Measurements from ENCODE around the gene SLC22A2.

- no peak for TF ChIP-seq CTCF (IDR thresholded peaks at IDR 0.05)
- TF ChIP-seq POLR2A (IDR thresholded peaks at IDR 0.05) = no peak
- TF ChIP-seq EP300 (IDR thresholded peaks at IDR 0.05) = no peak
These were observed 18.9 kb upstream of the SLC22A2 start for GRCh38 chr6:160277546-160277945.

Measured in tibial nerve (tissue), 4 donors.